CD4-positive, alpha-beta T cell treated with Interleukin-17A for 4 hours (primary cell): Measurements from ENCODE around the gene MAP6D1.
"Not testable (repeated sequence)": the region's sequence is repeated elsewhere in the genome, so short reads cannot be mapped to it uniquely, and the experiment has no call there.

Experiments
- DNase-seq: peaks from one replicate; pipeline ENCODE4 v3.0.0-alpha.2; 2020; ENCODE audit warnings: mixed read lengths

The MAP6D1 gene

GRCh38 chr3:183796372-183796771, 29.0 kb downstream of the MAP6D1 start:
- DNase-seq: no peak

- no peak for DNase-seq
Measured at GRCh38 chr3:183794452-183794851, 30.9 kb downstream of the MAP6D1 start.

DNA sequence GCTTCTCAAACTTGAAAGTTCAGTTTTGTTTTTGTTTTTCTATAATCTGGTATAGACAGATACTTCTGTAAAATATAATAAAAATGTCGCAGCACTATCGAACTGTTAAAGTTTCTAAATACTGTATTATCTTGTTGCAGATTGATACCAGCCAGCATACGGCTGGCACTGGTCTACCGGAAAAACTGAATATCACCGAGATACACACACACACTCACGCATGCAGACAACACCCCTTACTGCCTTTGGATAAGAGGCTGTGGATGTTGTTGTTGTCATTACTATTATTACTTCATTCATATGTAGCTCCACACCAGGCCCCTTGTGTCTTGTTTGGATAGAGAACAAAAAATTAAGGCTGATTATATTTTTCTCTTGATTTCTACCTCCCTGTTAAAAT, 32.4 kb downstream of the MAP6D1 start:
- DNase-seq: no peak

- no peak for DNase-seq
Measured at GRCh38 chr3:183790700-183791099, 34.7 kb downstream of the MAP6D1 start.

- DNase-seq: no peak
Measured at GRCh38 chr3:183789826-183790225, 35.6 kb downstream of the MAP6D1 start.

GRCh38 chr3:183784503-183784902, 40.9 kb downstream of the MAP6D1 start:
- not testable (repeated sequence) for DNase-seq

- DNase-seq: no peak
Measured at GRCh38 chr3:183782576-183783276, 42.7 kb downstream of the MAP6D1 start.

DNA sequence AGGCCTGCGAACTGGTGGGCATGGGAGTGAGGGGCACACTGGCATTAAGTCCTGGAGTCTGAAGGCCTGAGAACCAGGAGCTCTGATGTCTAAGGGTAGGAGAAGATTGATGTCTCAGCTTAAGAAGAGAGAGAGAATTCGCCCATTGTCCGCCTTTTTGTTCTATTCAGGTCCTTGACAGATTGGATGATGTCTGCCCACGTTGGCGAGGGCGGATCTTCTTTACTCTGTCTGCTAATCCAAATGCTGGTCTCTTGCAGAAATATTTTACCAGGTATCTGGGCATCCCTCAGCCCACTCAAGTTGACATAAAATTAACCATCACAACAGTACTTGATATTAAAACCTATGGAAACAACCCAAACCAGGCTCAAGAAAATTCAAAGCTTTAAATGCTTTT, 44.1 kb downstream of the MAP6D1 start:
- no peak for DNase-seq

GRCh38 chr3:183779896-183780465, 45.4 kb downstream of the MAP6D1 start:
- DNase-seq: no peak

DNA sequence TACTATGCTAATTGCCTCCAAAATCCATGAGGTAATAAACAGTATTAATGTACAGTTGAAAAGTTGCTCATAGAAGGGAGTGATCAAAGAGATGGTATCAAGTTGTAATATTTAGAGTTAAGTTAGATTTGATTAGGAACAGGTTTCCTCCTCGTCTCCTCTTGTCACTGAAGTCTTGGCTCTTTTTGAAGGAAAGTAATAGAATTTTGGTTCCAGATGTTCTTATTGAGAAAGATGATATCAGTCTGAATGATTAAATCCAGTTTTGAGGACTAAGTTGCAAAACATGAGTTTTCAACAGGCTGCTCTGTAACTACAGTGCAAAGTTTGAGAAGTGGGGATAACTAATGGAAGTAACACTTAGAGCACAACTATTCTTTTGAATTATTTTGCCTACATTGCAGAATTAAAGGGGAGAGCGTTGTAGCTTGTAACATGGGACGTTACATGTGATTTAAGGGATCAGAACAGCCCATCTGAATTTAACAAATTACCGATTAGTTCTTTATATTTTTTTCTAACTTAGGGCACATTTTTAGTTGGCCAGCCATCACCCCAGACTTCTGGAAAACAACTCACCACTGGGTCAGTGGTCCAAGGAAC, 48.3 kb downstream of the MAP6D1 start:
- DNase-seq: no peak

DNA sequence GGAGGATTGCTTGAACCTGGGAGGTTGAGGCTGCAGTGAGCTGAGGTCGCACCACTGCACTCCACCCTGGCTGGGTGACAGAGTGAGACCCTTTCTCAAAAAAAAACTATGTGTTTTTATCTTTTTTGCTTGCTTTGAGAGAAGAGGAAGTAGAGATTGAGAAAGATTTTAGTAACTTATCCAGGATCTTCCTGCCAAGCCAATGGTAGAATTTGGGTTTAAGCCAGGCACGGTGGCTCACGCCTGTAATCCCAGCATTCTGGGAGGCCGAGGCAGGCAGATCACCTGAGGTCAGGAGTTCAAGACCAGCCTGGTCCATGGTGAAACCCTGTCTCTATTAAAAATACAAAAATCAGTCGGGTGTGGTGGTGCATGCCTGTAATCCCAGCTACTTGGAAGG, 48.9 kb downstream of the MAP6D1 start:
- DNase-seq: not testable (repeated sequence)

GRCh38 chr3:183775781-183776180, 49.6 kb downstream of the MAP6D1 start:
- no peak for DNase-seq

- DNase-seq: no peak
Measured at GRCh38 chr3:183774631-183775030, 50.7 kb downstream of the MAP6D1 start.

DNA sequence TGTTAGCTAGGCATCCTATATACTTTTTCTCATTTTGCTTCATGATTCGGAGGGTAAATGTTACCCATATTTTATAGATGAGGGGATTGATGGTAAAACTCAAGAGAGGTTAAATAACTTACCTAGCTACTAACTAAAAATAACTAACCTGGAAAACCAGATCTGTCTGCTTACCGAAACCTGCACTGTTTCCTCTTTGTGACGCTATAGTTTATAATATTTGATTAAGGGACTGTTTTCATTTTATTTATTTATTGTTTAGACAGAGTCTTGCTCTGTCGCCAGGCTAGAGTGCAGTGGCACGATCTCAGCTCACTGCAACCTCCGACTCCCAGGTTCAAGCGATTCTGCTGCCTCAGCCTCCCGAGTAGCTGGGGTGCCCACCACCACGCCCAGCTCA, 55.9 kb downstream of the MAP6D1 start:
- no peak for DNase-seq

DNA sequence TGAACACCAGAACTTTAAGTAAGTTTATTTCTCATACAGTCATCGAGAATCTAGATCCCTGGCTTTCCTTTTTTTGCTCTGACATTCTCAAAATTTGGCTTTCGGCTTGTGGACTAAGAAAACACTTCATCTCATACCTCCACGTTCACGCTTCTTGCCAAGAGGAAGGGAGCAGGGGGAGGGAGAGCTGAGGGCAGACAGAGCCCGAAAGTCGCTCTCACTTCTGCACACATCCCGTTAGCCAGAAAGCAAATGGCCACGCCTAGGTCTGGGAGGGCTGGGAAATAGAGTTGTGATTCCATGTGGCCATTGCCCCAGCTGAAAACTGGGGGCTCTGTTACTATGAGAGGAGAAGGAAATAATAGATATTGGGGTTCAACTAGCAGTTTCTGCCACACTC, 57.3 kb downstream of the MAP6D1 start:
- DNase-seq: no peak

GRCh38 chr3:183766745-183767606, 58.4 kb downstream of the MAP6D1 start:
- peak; percentile 77 for DNase-seq

DNA sequence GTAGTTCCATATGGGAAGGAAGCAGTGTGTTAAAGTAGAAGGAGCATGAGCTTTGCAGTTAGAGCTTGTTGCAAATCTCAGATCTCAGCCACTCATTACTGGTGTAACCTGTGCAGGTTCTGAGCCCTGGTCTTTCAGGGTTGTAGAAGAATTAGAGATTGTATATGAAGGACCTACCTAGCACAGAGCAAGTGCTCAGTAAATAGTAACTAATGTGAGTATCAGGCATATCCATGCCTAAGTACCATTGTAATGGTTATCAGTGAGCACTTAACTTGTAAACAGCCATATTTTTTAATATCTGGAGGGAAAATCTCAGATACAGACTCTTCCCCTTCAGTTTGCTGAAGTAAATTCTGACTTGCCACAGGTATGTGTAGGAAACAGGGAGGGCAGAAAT, 59.3 kb downstream of the MAP6D1 start:
- DNase-seq: no peak
